Gastroesophageal sphincter (tissue), 4 donors: Measurements from ENCODE around the gene CLPTM1L. TPM values are rescaled to one million over a fixed set of nuclear protein-coding genes. Genes with fewer than 3 reads are reported as not detected.

ENCODE experiments used
- ATAC-seq: fragments of 150-250 bp; one replicate; pipeline ENCODE4 v1.9.1; 2016; ENCODE audit warnings: mild to moderate bottlenecking, moderate library complexity
- H3K27ac ChIP-seq, 4 donors: fragments of 200-600 bp; sonication (generic) in 3 of 4; 1 replicate in 3 of 4; 2 replicates in 1 of 4; pipeline ENCODE4 v1.5.1; 2016 to 2019
- H3K27me3 ChIP-seq: fragments of 200-600 bp; sonication (generic); one replicate; pipeline ENCODE4 v1.5.1; 2019
- H3K36me3 ChIP-seq, 2 donors: fragments of 200-600 bp; sonication (generic); one replicate each; pipeline ENCODE4 v1.5.1; 2019; ENCODE audit warnings: control low read depth in 1 of 2
- H3K4me1 ChIP-seq, 3 donors: fragments of 200-600 bp; sonication (generic); 1 replicate in 2 of 3; 2 replicates in 1 of 3; pipeline ENCODE4 v1.5.1; 2016 to 2019; ENCODE audit warnings: control low read depth in 2 of 3
- H3K4me3 ChIP-seq, 2 donors: fragments of 200-600 bp; sonication (generic); one replicate each; pipeline ENCODE4 v1.5.1; 2019; ENCODE audit warnings: mild to moderate bottlenecking in 1 of 2, moderate library complexity in 1 of 2
- H3K9me3 ChIP-seq, 3 donors: fragments of 200-600 bp; sonication (generic); one replicate each; pipeline ENCODE4 v1.5.1; 2017 to 2019; ENCODE audit warnings: control low read depth in 2 of 3
- EP300 ChIP-seq: sonication (generic); formaldehyde crosslinking; IDR thresholded peaks from one replicate; pipeline ENCODE4 v1.6.1; 2017; ENCODE audit warnings: antibody characterized with exemption, mild to moderate bottlenecking
- POLR2A ChIP-seq, 2 donors: fragments of 450-650 bp; IDR thresholded peaks; one replicate each; pipeline ENCODE4 v1.6.1; 2017; ENCODE audit warnings: antibody characterized with exemption in 2 of 2, mild to moderate bottlenecking in 2 of 2, moderate library complexity in 1 of 2
- POLR2AphosphoS5 ChIP-seq: sonication (generic); formaldehyde crosslinking; IDR thresholded peaks from one replicate; pipeline ENCODE4 v1.6.1; 2017; ENCODE audit warnings: antibody characterized with exemption
- WGBS, 2 donors: methylation state at CpG; one replicate each; pipeline ENCODE4 v1.1.5; 2018; ENCODE audit warnings: low coverage in 1 of 2; 5-methylcytosine and 5-hydroxymethylcytosine counted together
- total RNA-seq, 4 donors: library from RNA; depleted of rRNA; stranded (reverse); fragments of >200 nt; gene quantifications; one replicate each; pipeline ENCODE4 v1.1.0, GENCODE V29; 2016
- TF ChIP-seq, protein P1 (sequence below), 4 experiments: fragments of 200-600 bp in 2 of 4; fragments of 450-650 bp in 2 of 4; sonication (generic) in 1 of 4; IDR thresholded peaks; one replicate each; pipeline ENCODE4 v1.5.1; 2017 to 2019; ENCODE audit warnings: antibody characterized with exemption in 4 of 4, mild to moderate bottlenecking in 2 of 4, moderate library complexity in 2 of 4

Gene CLPTM1L
- total RNA-seq, 4 donors from 2014 or later: 83.9 to 131 (median 92.2) TPM

GRCh38 chr5:1383344-1383743 lies 38.4 kb upstream of the CLPTM1L start:
- Histone ChIP-seq H3K4me1 (peaks cover 0 to 32% (median 5%) of the 10 kb centered on the region in 3 donors), H3K9me3 (no peaks in the 10 kb centered on the region), H3K27me3 (peaks cover 67% of the 10 kb centered on the region), H3K4me3 (no peak overlapping the region), H3K27ac (no peak overlapping the region), H3K36me3 (no peaks in the 10 kb centered on the region)
- WGBS, 2 donors: 79% methylated on average over 5 of the region's 17 CpGs; no CpG with 5 or more reads in 1 of the 2 donors
- no peak for ATAC-seq
- TF ChIP-seq POLR2AphosphoS5 (no peak), EP300 (no peak), POLR2A (IDR thresholded peaks at IDR 0.05) (no peak)
- TF ChIP-seq, protein P1, sequence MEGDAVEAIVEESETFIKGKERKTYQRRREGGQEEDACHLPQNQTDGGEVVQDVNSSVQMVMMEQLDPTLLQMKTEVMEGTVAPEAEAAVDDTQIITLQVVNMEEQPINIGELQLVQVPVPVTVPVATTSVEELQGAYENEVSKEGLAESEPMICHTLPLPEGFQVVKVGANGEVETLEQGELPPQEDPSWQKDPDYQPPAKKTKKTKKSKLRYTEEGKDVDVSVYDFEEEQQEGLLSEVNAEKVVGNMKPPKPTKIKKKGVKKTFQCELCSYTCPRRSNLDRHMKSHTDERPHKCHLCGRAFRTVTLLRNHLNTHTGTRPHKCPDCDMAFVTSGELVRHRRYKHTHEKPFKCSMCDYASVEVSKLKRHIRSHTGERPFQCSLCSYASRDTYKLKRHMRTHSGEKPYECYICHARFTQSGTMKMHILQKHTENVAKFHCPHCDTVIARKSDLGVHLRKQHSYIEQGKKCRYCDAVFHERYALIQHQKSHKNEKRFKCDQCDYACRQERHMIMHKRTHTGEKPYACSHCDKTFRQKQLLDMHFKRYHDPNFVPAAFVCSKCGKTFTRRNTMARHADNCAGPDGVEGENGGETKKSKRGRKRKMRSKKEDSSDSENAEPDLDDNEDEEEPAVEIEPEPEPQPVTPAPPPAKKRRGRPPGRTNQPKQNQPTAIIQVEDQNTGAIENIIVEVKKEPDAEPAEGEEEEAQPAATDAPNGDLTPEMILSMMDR (IDR thresholded peaks at IDR 0.05): no peak

- TF ChIP-seq POLR2A (IDR thresholded peaks at IDR 0.05): no peak
- TF ChIP-seq EP300: no peak
- TF ChIP-seq, protein P1 (IDR thresholded peaks at IDR 0.05): no peak
- no peak for TF ChIP-seq POLR2AphosphoS5
- no peak overlapping the region for H3K27ac ChIP-seq
- 77 to 86% methylated on average over 7 to 8 of the region's 18 CpGs for WGBS, 2 donors
- H3K4me1 ChIP-seq: peaks cover 0 to 31% (median 5%) of the 10 kb centered on the region in 3 donors
- ATAC-seq: no peak
- H3K36me3 ChIP-seq: no peaks in the 10 kb centered on the region
- no peaks in the 10 kb centered on the region for H3K9me3 ChIP-seq
- H3K27me3 ChIP-seq: peaks cover 74% of the 10 kb centered on the region
- no peak overlapping the region for H3K4me3 ChIP-seq
These were observed 37.4 kb upstream of the CLPTM1L start for GRCh38 chr5:1382248-1382700.

GRCh38 chr5:1381370-1382247 lies 36.7 kb upstream of the CLPTM1L start:
- Histone ChIP-seq H3K9me3 (no peaks in the 10 kb centered on the region), H3K4me1 (peaks cover 0 to 25% (median 3%) of the 10 kb centered on the region in 3 donors), H3K36me3 (no peaks in the 10 kb centered on the region), H3K27ac (no peak overlapping the region), H3K27me3 (peaks cover 68% of the 10 kb centered on the region), H3K4me3 (no peak overlapping the region)
- no peak for ATAC-seq
- 69 to 84% methylated on average over 9 to 19 of the region's 25 CpGs for WGBS, 2 donors
- TF ChIP-seq EP300 (no peak), POLR2AphosphoS5 (no peak), POLR2A (IDR thresholded peaks at IDR 0.05) (no peak)
- TF ChIP-seq, protein P1 (IDR thresholded peaks at IDR 0.05): no peak

GRCh38 chr5:1380910-1381309 lies 36.0 kb upstream of the CLPTM1L start:
- Histone ChIP-seq H3K9me3 (no peaks in the 10 kb centered on the region), H3K27me3 (peaks cover 65% of the 10 kb centered on the region), H3K27ac (no peak overlapping the region), H3K4me1 (peaks cover 0 to 18% (median 0%) of the 10 kb centered on the region in 3 donors), H3K36me3 (no peaks in the 10 kb centered on the region), H3K4me3 (peak overlapping the region in 1 of 2 donors; percentile 27)
- WGBS, 2 donors: 17 to 45% methylated on average over 1 to 2 of the region's 12 CpGs
- TF ChIP-seq EP300 (no peak), POLR2A (IDR thresholded peaks at IDR 0.05) (no peak), POLR2AphosphoS5 (no peak)
- TF ChIP-seq, protein P1 (IDR thresholded peaks at IDR 0.05): no peak
- ATAC-seq: no peak
